ENCODE results near the gene VAT1L.

- TF ChIP-seq POLR2A (IDR thresholded peaks at IDR 0.05) (no peak), CTCF (IDR thresholded peaks at IDR 0.05) (no peak), EP300 (IDR thresholded peaks at IDR 0.05; ENCODE audit: low read depth) (no peak), POLR2AphosphoS5 (IDR thresholded peaks at IDR 0.05) (no peak)
Measured at GRCh38 chr16:77944631-77945030, 156.3 kb downstream of the VAT1L start.
